Activated CD8-positive, alpha-beta T cell treated with anti-CD3 and anti-CD28 coated beads for 36 hours (primary cell): ENCODE measurements around the gene SRSF2. TPM values are rescaled to one million over a fixed set of nuclear protein-coding genes. Genes with fewer than 3 reads are reported as not detected.

ENCODE experiments used
- ATAC-seq: fragments of 200-7000 bp; cut with Tn5 transposase; one replicate; pipeline ENCODE4 v1.10.0; 2021; ENCODE audit warnings: mild to moderate bottlenecking, moderate library complexity
- CTCF ChIA-PET: fragments of 350-600 bp; sonication (Branson Sonifier 250); formaldehyde crosslinking; loops from one replicate; lab custom pipeline; 2021; ENCODE audit warnings: antibody characterized with exemption; lab: Charles Lee
- POLR2A ChIA-PET: fragments of 350-600 bp; sonication (Branson Sonifier 250); formaldehyde crosslinking; loops from one replicate; lab custom pipeline; 2021; ENCODE audit warnings: antibody characterized with exemption; lab: Charles Lee
- DNase-seq: peaks from one replicate; pipeline ENCODE4 v3.0.0-alpha.2; 2020
- H3K27ac Mint-ChIP-seq: one replicate; pipeline ENCODE4 v1.8.0; 2021; ENCODE audit warnings: mild to moderate bottlenecking, mixed read lengths
- H3K27me3 Mint-ChIP-seq: one replicate; pipeline ENCODE4 v1.8.0; 2021; ENCODE audit warnings: mixed read lengths
- H3K36me3 Mint-ChIP-seq: one replicate; pipeline ENCODE4 v1.8.0; 2021; ENCODE audit warnings: low read depth, mixed read lengths
- H3K4me1 Mint-ChIP-seq: one replicate; pipeline ENCODE4 v1.8.0; 2021; ENCODE audit warnings: low read depth, mixed read lengths
- H3K4me3 Mint-ChIP-seq: one replicate; pipeline ENCODE4 v1.8.0; 2021; ENCODE audit warnings: mild to moderate bottlenecking, moderate library complexity, mixed read lengths
- H3K9me3 Mint-ChIP-seq: one replicate; pipeline ENCODE4 v1.8.0; 2021; ENCODE audit warnings: mixed read lengths
- intact Hi-C: fragments of 100-400 bp; cut with micrococcal nuclease; formaldehyde crosslinking; loops from one replicate; pipeline ENCODE4 v1.10.0; 2022
- microRNA-seq: library from miRNA; unstranded; fragments of <30 nt; microRNA quantifications from one replicate; pipeline ENCODE4 v1.2.0, GENCODE V29; 2022; ENCODE audit warnings: borderline microRNAs expressed, borderline replicate concordance
- total RNA-seq, 2 experiments: library from RNA; stranded (reverse); gene quantifications; one replicate each; pipeline ENCODE4 v1.2.3, GENCODE V29; 2021
- TF ChIP-seq, protein P1 (sequence below): fragments of 200-600 bp; IDR thresholded peaks from one replicate; pipeline ENCODE4 v1.8.0; 2022; ENCODE audit warnings: antibody characterized with exemption, mild to moderate bottlenecking

SRSF2 gene
- total RNA-seq, 2 experiments from 2014 or later: 344 to 364 TPM

GRCh38 chr17:76685846-76686245, 51.3 kb downstream of the SRSF2 start:
- TF ChIP-seq, protein P1, sequence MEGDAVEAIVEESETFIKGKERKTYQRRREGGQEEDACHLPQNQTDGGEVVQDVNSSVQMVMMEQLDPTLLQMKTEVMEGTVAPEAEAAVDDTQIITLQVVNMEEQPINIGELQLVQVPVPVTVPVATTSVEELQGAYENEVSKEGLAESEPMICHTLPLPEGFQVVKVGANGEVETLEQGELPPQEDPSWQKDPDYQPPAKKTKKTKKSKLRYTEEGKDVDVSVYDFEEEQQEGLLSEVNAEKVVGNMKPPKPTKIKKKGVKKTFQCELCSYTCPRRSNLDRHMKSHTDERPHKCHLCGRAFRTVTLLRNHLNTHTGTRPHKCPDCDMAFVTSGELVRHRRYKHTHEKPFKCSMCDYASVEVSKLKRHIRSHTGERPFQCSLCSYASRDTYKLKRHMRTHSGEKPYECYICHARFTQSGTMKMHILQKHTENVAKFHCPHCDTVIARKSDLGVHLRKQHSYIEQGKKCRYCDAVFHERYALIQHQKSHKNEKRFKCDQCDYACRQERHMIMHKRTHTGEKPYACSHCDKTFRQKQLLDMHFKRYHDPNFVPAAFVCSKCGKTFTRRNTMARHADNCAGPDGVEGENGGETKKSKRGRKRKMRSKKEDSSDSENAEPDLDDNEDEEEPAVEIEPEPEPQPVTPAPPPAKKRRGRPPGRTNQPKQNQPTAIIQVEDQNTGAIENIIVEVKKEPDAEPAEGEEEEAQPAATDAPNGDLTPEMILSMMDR: no peak
- CTCF ChIA-PET: interaction anchor here (0.9 to 2.2 kb wide), 2 partner anchors 28 to 62 kb away, joined by 3 to 6 read pairs; no protein-coding TSS in a partner anchor
- no peak overlapping the region for H3K27ac Mint-ChIP-seq
- no peak for DNase-seq
- ATAC-seq: no peak
- H3K4me1 Mint-ChIP-seq: peaks cover 5% of the 10 kb centered on the region
- intact Hi-C loops: no loop called here
- no peak overlapping the region for H3K4me3 Mint-ChIP-seq
- H3K9me3 Mint-ChIP-seq: no peaks in the 10 kb centered on the region
- no peaks in the 10 kb centered on the region for H3K27me3 Mint-ChIP-seq
- H3K36me3 Mint-ChIP-seq: no peaks in the 10 kb centered on the region
- POLR2A ChIA-PET: no interaction called here

DNA sequence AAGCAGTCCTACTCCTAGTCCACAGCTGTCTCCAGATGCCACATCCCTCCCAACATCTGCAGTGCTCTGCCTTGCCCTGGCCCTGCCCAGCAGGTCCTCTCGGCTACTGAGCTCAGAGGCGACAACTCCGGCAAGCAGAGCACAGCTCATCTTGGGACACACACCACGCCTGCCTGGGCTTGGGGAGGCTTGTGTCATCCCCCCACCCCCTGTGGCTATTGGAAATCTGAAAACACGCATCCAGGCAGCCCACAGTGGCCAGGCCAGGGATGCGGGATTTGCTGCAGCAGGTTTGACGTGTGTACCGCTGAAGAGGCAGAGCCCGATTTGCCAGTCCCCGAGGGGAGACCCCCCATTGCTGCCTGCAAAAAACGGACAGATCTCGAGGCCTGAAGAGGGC, 51.8 kb downstream of the SRSF2 start:
- no peak for ATAC-seq
- Mint-ChIP-seq H3K27ac (no peak overlapping the region), H3K9me3 (no peaks in the 10 kb centered on the region), H3K4me1 (peaks cover 5% of the 10 kb centered on the region), H3K4me3 (no peak overlapping the region), H3K36me3 (no peaks in the 10 kb centered on the region), H3K27me3 (no peaks in the 10 kb centered on the region)
- POLR2A ChIA-PET: no interaction called here
- no peak for DNase-seq
- CTCF ChIA-PET: interaction anchor here (0.9 to 2.2 kb wide), 2 partner anchors 29 to 62 kb away, joined by 3 to 6 read pairs; no protein-coding TSS in a partner anchor
- intact Hi-C loops: no loop called here
- TF ChIP-seq, protein P1: no peak

- H3K27me3 Mint-ChIP-seq: no peaks in the 10 kb centered on the region
- no peaks in the 10 kb centered on the region for H3K9me3 Mint-ChIP-seq
- TF ChIP-seq, protein P1: no peak
- no peak overlapping the region for H3K4me3 Mint-ChIP-seq
- CTCF ChIA-PET: interaction anchor here (0.8 to 2.2 kb wide), 4 partner anchors 10 to 61 kb away, joined by 3 to 6 read pairs (median 4); no protein-coding TSS in a partner anchor
- H3K36me3 Mint-ChIP-seq: no peaks in the 10 kb centered on the region
- ATAC-seq: no peak
- intact Hi-C loops: no loop called here
- H3K27ac Mint-ChIP-seq: no peak overlapping the region
- POLR2A ChIA-PET: interaction anchor here (1.0 kb wide), 1 partner anchor 13 kb away, joined by 5 read pairs; no protein-coding TSS in a partner anchor
- peaks cover 5% of the 10 kb centered on the region for H3K4me1 Mint-ChIP-seq
- DNase-seq: no peak
Observed at GRCh38 chr17:76684756-76685155, 52.4 kb downstream of the SRSF2 start.

Small RNAs within 50 kb of the gene (microRNA-seq; reads per million reads assigned to microRNA genes)
- gene MIR636: 0.91 reads per million

Other genes with a start within 250 kb of the SRSF2 start
- gene RHBDF2, start 235.9 kb downstream of the SRSF2 start, total RNA-seq: 10 to 100 TPM; 19.9 to 20.4 TPM
- gene CYGB, start 199.6 kb downstream of the SRSF2 start, total RNA-seq: under 1 TPM in 1 of 2 experiments, not detected in 1; 0.23 TPM
- not detected for gene PRCD, start 197.3 kb downstream of the SRSF2 start, total RNA-seq
- gene ST6GALNAC2, start 151.5 kb downstream of the SRSF2 start, total RNA-seq: not detected
- gene ST6GALNAC1, start 93.6 kb downstream of the SRSF2 start, total RNA-seq: not detected
- 1 to 10 TPM; 8.4 to 8.6 TPM for gene MXRA7, start 26.4 kb downstream of the SRSF2 start, total RNA-seq
- gene JMJD6, start 10.7 kb downstream of the SRSF2 start, total RNA-seq: 10 to 100 TPM; 77.9 to 80.3 TPM
- 10 to 100 TPM; 30.7 to 30.9 TPM for gene METTL23, start 10.5 kb downstream of the SRSF2 start, total RNA-seq
- 10 to 100 TPM; 17.0 to 17.6 TPM for gene MFSD11, start 788 bp upstream of the SRSF2 start, total RNA-seq
- gene MGAT5B, start 131.1 kb upstream of the SRSF2 start, total RNA-seq: not detected